OCI-LY3 (cell line): ENCODE results near the gene CSRNP3.

Experiments used
- H2AFZ ChIP-seq: fragments of 200-600, 300-600 bp; shearing (Covaris generic); 2 replicates; pipeline ENCODE4 v1.6.0; 2014; ENCODE audit warnings: antibody characterized with exemption, low read depth, low read length
- H3K27ac ChIP-seq: fragments of 200-600, 300-600 bp; sonication (generic); 2 replicates; pipeline ENCODE4 v1.5.1; 2014; ENCODE audit warnings: mild to moderate bottlenecking, low read length, moderate library complexity, mixed read lengths
- H3K27me3 ChIP-seq: fragments of 200-600, 300-600 bp; sonication (generic); 2 replicates; pipeline ENCODE4 v1.6.1; 2014; ENCODE audit warnings: low read depth, low read length, mixed read lengths
- H3K36me3 ChIP-seq: fragments of 200-600, 300-600 bp; sonication (generic); replicated peaks from 2 replicates; pipeline ENCODE3; 2014; ENCODE audit warnings: low read depth, low read length, mixed read lengths
- H3K4me1 ChIP-seq: fragments of 300-600, 200-600 bp; sonication (generic); 2 replicates; pipeline ENCODE4 v1.6.1; 2014; ENCODE audit warnings: low read length, mixed read lengths
- H3K4me2 ChIP-seq: fragments of 200-600, 300-600 bp; sonication (generic); 2 replicates; pipeline ENCODE4 v1.6.1; 2014; ENCODE audit warnings: low read length, mixed read lengths
- H3K4me3 ChIP-seq: fragments of 300-600, 200-600 bp; sonication (generic); 2 replicates; pipeline ENCODE4 v1.5.1; 2014; ENCODE audit warnings: antibody characterized with exemption, mild to moderate bottlenecking, low read length, moderate library complexity
- H3K79me2 ChIP-seq: fragments of 300-600, 200-600 bp; shearing (Covaris generic); 2 replicates; pipeline ENCODE4 v1.6.1; 2014; ENCODE audit warnings: mild to moderate bottlenecking, low read length, mixed read lengths
- H3K9ac ChIP-seq: fragments of 300-600, 200-600 bp; shearing (Covaris generic); 2 replicates; pipeline ENCODE4 v1.6.0; 2014; ENCODE audit warnings: mild to moderate bottlenecking, low read length, moderate library complexity
- H3K9me3 ChIP-seq: fragments of 200-600, 300-600 bp; shearing (Covaris generic); 2 replicates; pipeline ENCODE4 v1.6.1; 2014; ENCODE audit warnings: low read length, mixed read lengths; ENCODE audit not compliant: insufficient read depth
- H4K20me1 ChIP-seq: fragments of 200-600, 300-600 bp; sonication (generic); 2 replicates; pipeline ENCODE4 v1.6.1; 2016; ENCODE audit warnings: low read length, mixed read lengths; ENCODE audit not compliant: insufficient read depth
- EZH2phosphoT487 ChIP-seq: fragments of 200-600 bp; shearing (Covaris generic); IDR thresholded peaks from 2 replicates; pipeline ENCODE4 v1.6.1; 2018; ENCODE audit warnings: antibody characterized with exemption, mixed run types, low read depth
- TF ChIP-seq, protein P1 (sequence below): fragments of 200-600, 300-600 bp; sonication (generic); IDR thresholded peaks from 2 replicates; pipeline ENCODE4 v1.5.1; 2014; ENCODE audit warnings: antibody characterized with exemption, low read length, low read depth

The CSRNP3 gene

DNA sequence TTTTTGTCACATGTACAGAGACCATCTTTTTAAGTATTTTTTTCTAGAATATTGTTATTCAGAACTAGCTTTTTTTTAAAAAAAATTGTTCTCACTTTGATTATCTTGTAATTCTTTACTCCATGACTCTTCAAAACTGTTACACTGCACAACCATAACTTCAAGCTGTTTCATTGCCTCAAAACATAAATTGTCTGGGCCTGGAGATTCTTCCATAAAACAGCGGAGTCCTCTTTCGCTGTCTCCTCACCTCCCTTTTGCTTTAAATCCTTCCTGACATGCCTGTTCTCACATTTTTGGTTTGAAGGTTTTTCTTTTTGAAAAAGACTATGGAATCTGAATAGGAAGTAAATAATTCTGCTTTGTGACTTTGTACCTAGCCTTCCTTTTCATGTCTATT is 197.9 kb downstream of the CSRNP3 start:
- Histone ChIP-seq H3K27ac (no peak overlapping the region), H2AFZ (no peak overlapping the region), H3K9me3 (no peaks in the 10 kb centered on the region), H3K4me2 (no peak overlapping the region), H3K27me3 (no peaks in the 10 kb centered on the region), H4K20me1 (no peaks in the 10 kb centered on the region), H3K79me2 (no peaks in the 10 kb centered on the region), H3K36me3 (no peaks in the 10 kb centered on the region), H3K4me1 (no peaks in the 10 kb centered on the region), H3K9ac (no peak overlapping the region), H3K4me3 (no peak overlapping the region)
- TF ChIP-seq, protein P1, sequence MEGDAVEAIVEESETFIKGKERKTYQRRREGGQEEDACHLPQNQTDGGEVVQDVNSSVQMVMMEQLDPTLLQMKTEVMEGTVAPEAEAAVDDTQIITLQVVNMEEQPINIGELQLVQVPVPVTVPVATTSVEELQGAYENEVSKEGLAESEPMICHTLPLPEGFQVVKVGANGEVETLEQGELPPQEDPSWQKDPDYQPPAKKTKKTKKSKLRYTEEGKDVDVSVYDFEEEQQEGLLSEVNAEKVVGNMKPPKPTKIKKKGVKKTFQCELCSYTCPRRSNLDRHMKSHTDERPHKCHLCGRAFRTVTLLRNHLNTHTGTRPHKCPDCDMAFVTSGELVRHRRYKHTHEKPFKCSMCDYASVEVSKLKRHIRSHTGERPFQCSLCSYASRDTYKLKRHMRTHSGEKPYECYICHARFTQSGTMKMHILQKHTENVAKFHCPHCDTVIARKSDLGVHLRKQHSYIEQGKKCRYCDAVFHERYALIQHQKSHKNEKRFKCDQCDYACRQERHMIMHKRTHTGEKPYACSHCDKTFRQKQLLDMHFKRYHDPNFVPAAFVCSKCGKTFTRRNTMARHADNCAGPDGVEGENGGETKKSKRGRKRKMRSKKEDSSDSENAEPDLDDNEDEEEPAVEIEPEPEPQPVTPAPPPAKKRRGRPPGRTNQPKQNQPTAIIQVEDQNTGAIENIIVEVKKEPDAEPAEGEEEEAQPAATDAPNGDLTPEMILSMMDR: no peak
- TF ChIP-seq EZH2phosphoT487: no peak

DNA sequence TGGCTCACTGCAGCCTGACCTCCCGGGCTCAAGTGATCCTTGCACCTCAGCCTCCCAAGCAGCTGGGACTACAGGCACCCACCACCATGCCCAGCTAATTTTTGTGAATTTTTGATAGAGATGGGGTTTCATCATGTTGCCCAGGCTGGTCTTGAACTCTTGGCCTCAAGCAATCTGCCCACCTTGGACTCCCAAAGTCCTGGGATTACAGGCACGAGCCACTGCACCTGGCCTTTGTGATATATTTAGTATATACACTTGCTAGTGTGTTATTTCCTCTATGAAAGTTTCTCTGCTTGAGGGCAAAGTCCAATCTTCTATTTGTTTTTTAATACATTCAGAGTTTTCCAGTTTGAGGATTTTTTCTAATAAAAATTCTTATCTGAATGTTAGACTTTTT is 205.3 kb downstream of the CSRNP3 start:
- Histone ChIP-seq H3K4me2 (no peak overlapping the region), H3K27me3 (no peaks in the 10 kb centered on the region), H4K20me1 (no peaks in the 10 kb centered on the region)

GRCh38 chr2:165675551-165675968 is 206.1 kb downstream of the CSRNP3 start:
- H2AFZ ChIP-seq: no peak overlapping the region
- H3K4me1 ChIP-seq: no peaks in the 10 kb centered on the region
- H3K27ac ChIP-seq: no peak overlapping the region
- H4K20me1 ChIP-seq: no peaks in the 10 kb centered on the region
- no peaks in the 10 kb centered on the region for H3K79me2 ChIP-seq
- no peaks in the 10 kb centered on the region for H3K36me3 ChIP-seq
- no peaks in the 10 kb centered on the region for H3K9me3 ChIP-seq
- H3K4me3 ChIP-seq: no peak overlapping the region
- TF ChIP-seq EZH2phosphoT487: no peak
- TF ChIP-seq, protein P1: no peak
- no peaks in the 10 kb centered on the region for H3K27me3 ChIP-seq
- no peak overlapping the region for H3K4me2 ChIP-seq
- H3K9ac ChIP-seq: no peak overlapping the region

More for the DNA sequence above, 205.3 kb downstream of the CSRNP3 start:
- H3K27ac ChIP-seq: no peak overlapping the region
- H2AFZ ChIP-seq: no peak overlapping the region
- H3K4me1 ChIP-seq: no peaks in the 10 kb centered on the region
- no peak overlapping the region for H3K4me3 ChIP-seq
- no peak overlapping the region for H3K9ac ChIP-seq
- TF ChIP-seq, protein P1: no peak
- no peak for TF ChIP-seq EZH2phosphoT487
- no peaks in the 10 kb centered on the region for H3K79me2 ChIP-seq
- no peaks in the 10 kb centered on the region for H3K9me3 ChIP-seq
- H3K36me3 ChIP-seq: no peaks in the 10 kb centered on the region

DNA sequence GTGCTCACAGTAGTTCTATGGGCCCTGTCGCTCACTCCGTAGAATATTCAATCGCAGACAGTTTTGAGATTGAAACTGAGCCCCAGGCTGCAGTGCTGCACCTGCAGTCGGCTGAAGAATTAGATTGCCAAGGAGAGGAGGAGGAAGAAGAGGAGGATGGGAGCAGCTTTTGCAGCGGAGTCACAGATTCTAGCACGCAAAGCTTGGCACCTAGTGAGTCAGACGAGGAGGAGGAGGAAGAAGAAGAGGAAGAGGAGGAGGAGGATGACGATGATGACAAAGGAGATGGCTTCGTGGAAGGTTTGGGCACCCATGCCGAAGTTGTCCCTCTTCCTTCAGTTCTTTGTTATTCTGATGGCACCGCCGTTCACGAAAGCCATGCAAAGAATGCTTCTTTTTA is 209.4 kb downstream of the CSRNP3 start:
- Histone ChIP-seq H3K27me3 (no peaks in the 10 kb centered on the region), H3K4me1 (no peaks in the 10 kb centered on the region), H3K79me2 (no peaks in the 10 kb centered on the region), H3K9ac (no peak overlapping the region), H4K20me1 (no peaks in the 10 kb centered on the region), H2AFZ (no peak overlapping the region), H3K27ac (no peak overlapping the region), H3K36me3 (no peaks in the 10 kb centered on the region), H3K4me2 (no peak overlapping the region), H3K9me3 (no peaks in the 10 kb centered on the region), H3K4me3 (no peak overlapping the region)
- TF ChIP-seq, protein P1: no peak
- no peak for TF ChIP-seq EZH2phosphoT487
